ENCODE measurements around the gene ATP12A.

DNA sequence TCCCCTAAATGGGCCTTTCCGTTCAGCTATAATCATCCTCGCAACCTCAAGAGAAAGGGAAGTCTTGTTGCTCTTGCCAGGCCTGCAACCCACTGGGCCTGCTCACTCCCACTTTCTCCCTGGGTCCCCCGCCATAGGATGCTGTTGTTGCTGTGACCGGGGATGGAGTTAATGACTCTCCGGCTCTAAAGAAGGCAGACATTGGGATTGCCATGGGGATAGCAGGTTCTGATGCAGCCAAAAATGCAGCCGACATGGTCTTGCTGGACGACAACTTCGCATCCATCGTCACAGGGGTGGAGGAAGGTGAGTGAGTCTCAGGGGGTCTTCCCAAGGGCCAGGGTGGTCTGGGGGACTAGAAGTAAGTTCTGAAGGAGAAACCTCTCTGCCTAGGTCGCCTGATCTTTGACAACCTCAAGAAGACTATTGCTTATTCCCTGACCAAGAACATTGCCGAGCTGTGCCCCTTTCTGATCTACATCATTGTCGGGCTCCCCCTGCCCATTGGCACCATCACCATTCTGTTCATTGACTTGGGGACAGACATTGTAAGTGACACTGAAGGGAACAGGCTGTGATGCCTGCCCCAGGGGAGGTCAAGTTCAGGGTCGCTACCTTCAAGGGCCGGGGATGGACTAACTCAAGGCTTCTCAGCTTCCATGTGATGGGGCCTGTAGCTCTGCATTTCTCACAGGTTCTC is 26.8 kb downstream of the ATP12A start:
- TF ChIP-seq REST (IDR thresholded peaks at IDR 0.05; ENCODE audit: insufficient read depth in 1 of 2, low read depth in 2 of 2, low read length in 1 of 2) (no peak), CTCF (IDR thresholded peaks at IDR 0.05) (no peak), POLR2AphosphoS5 (IDR thresholded peaks at IDR 0.05; ENCODE audit: low read depth, low read length) (no peak), SIN3A (IDR thresholded peaks at IDR 0.05; ENCODE audit: borderline replicate concordance, insufficient read depth, low read depth, low read length) (no peak), TCF7L2 (IDR thresholded peaks at IDR 0.05; ENCODE audit: low read depth, low read length) (no peak)
